ENCODE measurements around the gene COPG2. TPM values are rescaled to one million over a fixed set of nuclear protein-coding genes. Genes with fewer than 3 reads are reported as not detected.
"Not testable (repeated sequence)": the region's sequence is repeated elsewhere in the genome, so short reads cannot be mapped to it uniquely, and the experiment has no call there.

The COPG2 gene
- total RNA-seq, 1 experiment from 2014 or later: 36.0 TPM

- H3K27me3 ChIP-seq (ENCODE audit: low read length); H3K4me3 ChIP-seq (ENCODE audit: low read length); DNase-seq; H3K27ac ChIP-seq (ENCODE audit: low read length); H3K4me1 ChIP-seq (ENCODE audit: low read length); H2AFZ ChIP-seq (ENCODE audit: low read length); H3K36me3 ChIP-seq (ENCODE audit: insufficient read depth, low read length); H3K79me2 ChIP-seq (ENCODE audit: low read length); H4K20me1 ChIP-seq (ENCODE audit: insufficient read depth, low read depth, low read length); H3K9me3 ChIP-seq (ENCODE audit: low read length); H3K9ac ChIP-seq (ENCODE audit: low read length); H3K9me2 ChIP-seq (replicated peaks; ENCODE audit: insufficient read depth, low read length); H3K4me2 ChIP-seq (ENCODE audit: low read depth, low read length, poor library complexity, severe bottlenecking): not testable (repeated sequence)
Observed at GRCh38 chr7:130575110-130575509, 93.4 kb downstream of the COPG2 start.

- not testable (repeated sequence) for H3K9me3 ChIP-seq (ENCODE audit: low read length); H3K4me2 ChIP-seq (ENCODE audit: low read depth, low read length, poor library complexity, severe bottlenecking); H3K4me3 ChIP-seq (ENCODE audit: low read length); H4K20me1 ChIP-seq (ENCODE audit: insufficient read depth, low read depth, low read length); H2AFZ ChIP-seq (ENCODE audit: low read length); H3K4me1 ChIP-seq (ENCODE audit: low read length); H3K9me2 ChIP-seq (replicated peaks; ENCODE audit: insufficient read depth, low read length); H3K9ac ChIP-seq (ENCODE audit: low read length); H3K27ac ChIP-seq (ENCODE audit: low read length); H3K27me3 ChIP-seq (ENCODE audit: low read length); H3K36me3 ChIP-seq (ENCODE audit: insufficient read depth, low read length); DNase-seq; H3K79me2 ChIP-seq (ENCODE audit: low read length)
Observed at GRCh38 chr7:130570144-130570543, 98.4 kb downstream of the COPG2 start.

DNA sequence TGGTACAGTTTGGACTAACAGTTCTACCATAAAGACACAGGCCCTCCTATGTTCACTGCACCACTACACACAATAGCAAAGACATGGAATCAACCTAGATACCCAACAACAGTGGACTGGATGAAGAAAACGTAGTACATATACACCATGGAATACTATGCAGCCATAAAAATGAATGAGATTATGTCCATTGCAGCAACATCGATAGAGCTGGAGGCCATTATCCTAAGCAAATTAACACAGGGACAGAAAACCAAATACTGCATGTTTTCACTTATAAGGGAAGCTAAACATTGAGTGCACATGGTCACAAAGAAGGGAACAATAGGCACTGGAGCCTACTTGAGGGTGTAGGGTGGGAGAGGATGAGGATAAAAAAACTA lies 101.7 kb downstream of the COPG2 start:
- Histone ChIP-seq H3K9me3 (ENCODE audit: low read length) (peaks cover 7% of the 10 kb centered on the region; the same call in 1 of the 2 replicates), H3K4me2 (ENCODE audit: low read depth, low read length, poor library complexity, severe bottlenecking) (no peak overlapping the region), H3K79me2 (ENCODE audit: low read length) (no peaks in the 10 kb centered on the region), H3K36me3 (ENCODE audit: insufficient read depth, low read length) (no peaks in the 10 kb centered on the region; the same call in 1 of the 2 replicates), H3K27ac (ENCODE audit: low read length) (no peak overlapping the region), H3K9me2 (replicated peaks; ENCODE audit: insufficient read depth, low read length) (no peaks in the 10 kb centered on the region), H2AFZ (ENCODE audit: low read length) (no peak overlapping the region), H3K4me1 (ENCODE audit: low read length) (peaks cover 2% of the 10 kb centered on the region; the same call in 1 of the 2 replicates), H3K27me3 (ENCODE audit: low read length) (no peaks in the 10 kb centered on the region), H3K9ac (ENCODE audit: low read length) (no peak overlapping the region), H3K4me3 (ENCODE audit: low read length) (no peak overlapping the region), H4K20me1 (ENCODE audit: insufficient read depth, low read depth, low read length) (no peaks in the 10 kb centered on the region)
- no peak for DNase-seq

- Histone ChIP-seq H3K4me3 (ENCODE audit: low read length) (no peak overlapping the region), H3K36me3 (ENCODE audit: insufficient read depth, low read length) (no peaks in the 10 kb centered on the region; the same call in 1 of the 2 replicates), H3K9me3 (ENCODE audit: low read length) (peaks cover 7% of the 10 kb centered on the region; the same call in 1 of the 2 replicates), H3K4me1 (ENCODE audit: low read length) (peaks cover 2% of the 10 kb centered on the region; the same call in 1 of the 2 replicates), H3K79me2 (ENCODE audit: low read length) (no peaks in the 10 kb centered on the region), H3K27me3 (ENCODE audit: low read length) (no peaks in the 10 kb centered on the region), H3K4me2 (ENCODE audit: low read depth, low read length, poor library complexity, severe bottlenecking) (no peak overlapping the region), H3K9me2 (replicated peaks; ENCODE audit: insufficient read depth, low read length) (no peaks in the 10 kb centered on the region), H3K27ac (ENCODE audit: low read length) (no peak overlapping the region), H2AFZ (ENCODE audit: low read length) (no peak overlapping the region), H4K20me1 (ENCODE audit: insufficient read depth, low read depth, low read length) (no peaks in the 10 kb centered on the region), H3K9ac (ENCODE audit: low read length) (no peak overlapping the region)
- DNase-seq: no peak
Observed at GRCh38 chr7:130566168-130566897, 102.2 kb downstream of the COPG2 start.

DNA sequence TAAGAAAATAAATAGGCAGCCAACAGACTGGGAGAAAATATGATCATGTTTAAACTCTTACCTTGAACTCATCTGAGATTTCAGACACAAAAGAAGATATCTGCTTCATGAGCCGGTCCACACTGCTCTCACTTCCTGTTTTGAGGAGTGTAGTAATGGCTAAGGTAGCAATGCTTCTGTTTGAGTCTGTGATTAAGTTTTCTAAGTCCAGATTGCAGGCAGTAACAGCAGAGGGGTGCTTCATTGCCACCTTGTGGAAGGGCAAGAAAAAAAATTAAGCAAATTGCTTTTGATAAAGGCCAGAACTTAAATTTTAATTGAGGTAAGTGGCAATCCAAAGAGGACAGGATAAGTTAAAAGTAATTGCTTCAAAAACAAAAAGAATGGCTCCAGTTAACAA lies 107.6 kb downstream of the COPG2 start:
- Histone ChIP-seq H3K4me2 (ENCODE audit: low read depth, low read length, poor library complexity, severe bottlenecking) (no peak overlapping the region), H3K79me2 (ENCODE audit: low read length) (no peaks in the 10 kb centered on the region), H3K9ac (ENCODE audit: low read length) (no peak overlapping the region), H3K9me2 (replicated peaks; ENCODE audit: insufficient read depth, low read length) (no peaks in the 10 kb centered on the region), H4K20me1 (ENCODE audit: insufficient read depth, low read depth, low read length) (no peaks in the 10 kb centered on the region), H3K4me3 (ENCODE audit: low read length) (no peak overlapping the region), H3K9me3 (ENCODE audit: low read length) (no peaks in the 10 kb centered on the region), H3K36me3 (ENCODE audit: insufficient read depth, low read length) (peaks cover 6% of the 10 kb centered on the region), H3K27ac (ENCODE audit: low read length) (no peak overlapping the region), H3K4me1 (ENCODE audit: low read length) (peaks cover 2% of the 10 kb centered on the region; the same call in 1 of the 2 replicates), H3K27me3 (ENCODE audit: low read length) (no peaks in the 10 kb centered on the region), H2AFZ (ENCODE audit: low read length) (no peak overlapping the region)
- peak; percentile 86 for DNase-seq

GRCh38 chr7:130559184-130559583 lies 109.4 kb downstream of the COPG2 start:
- Histone ChIP-seq H3K27ac (ENCODE audit: low read length) (no peak overlapping the region), H3K27me3 (ENCODE audit: low read length) (no peaks in the 10 kb centered on the region)

GRCh38 chr7:130554481-130554880 lies 114.1 kb downstream of the COPG2 start:
- Histone ChIP-seq H3K27ac (ENCODE audit: low read length) (no peak overlapping the region), H4K20me1 (ENCODE audit: insufficient read depth, low read depth, low read length) (no peaks in the 10 kb centered on the region), H3K4me1 (ENCODE audit: low read length) (peaks cover 4% of the 10 kb centered on the region; the same call in 1 of the 2 replicates), H3K9ac (ENCODE audit: low read length) (no peak overlapping the region), H3K9me3 (ENCODE audit: low read length) (no peaks in the 10 kb centered on the region), H3K4me2 (ENCODE audit: low read depth, low read length, poor library complexity, severe bottlenecking) (no peak overlapping the region), H3K9me2 (replicated peaks; ENCODE audit: insufficient read depth, low read length) (no peaks in the 10 kb centered on the region), H3K36me3 (ENCODE audit: insufficient read depth, low read length) (no peaks in the 10 kb centered on the region), H3K4me3 (ENCODE audit: low read length) (no peak overlapping the region), H3K27me3 (ENCODE audit: low read length) (no peaks in the 10 kb centered on the region), H2AFZ (ENCODE audit: low read length) (no peak overlapping the region), H3K79me2 (ENCODE audit: low read length) (no peaks in the 10 kb centered on the region)
- DNase-seq: no peak

More at GRCh38 chr7:130559184-130559583, 109.4 kb downstream of the COPG2 start:
- no peaks in the 10 kb centered on the region for H3K79me2 ChIP-seq (ENCODE audit: low read length)
- H3K36me3 ChIP-seq (ENCODE audit: insufficient read depth, low read length): peaks cover 6% of the 10 kb centered on the region
- no peak overlapping the region for H3K4me3 ChIP-seq (ENCODE audit: low read length)
- H3K4me1 ChIP-seq (ENCODE audit: low read length): no peaks in the 10 kb centered on the region
- H2AFZ ChIP-seq (ENCODE audit: low read length): no peak overlapping the region
- no peak for DNase-seq
- H3K9me3 ChIP-seq (ENCODE audit: low read length): no peaks in the 10 kb centered on the region
- no peak overlapping the region for H3K4me2 ChIP-seq (ENCODE audit: low read depth, low read length, poor library complexity, severe bottlenecking)
- no peak overlapping the region for H3K9ac ChIP-seq (ENCODE audit: low read length)
- no peaks in the 10 kb centered on the region for H3K9me2 ChIP-seq (replicated peaks; ENCODE audit: insufficient read depth, low read length)
- H4K20me1 ChIP-seq (ENCODE audit: insufficient read depth, low read depth, low read length): no peaks in the 10 kb centered on the region

DNA sequence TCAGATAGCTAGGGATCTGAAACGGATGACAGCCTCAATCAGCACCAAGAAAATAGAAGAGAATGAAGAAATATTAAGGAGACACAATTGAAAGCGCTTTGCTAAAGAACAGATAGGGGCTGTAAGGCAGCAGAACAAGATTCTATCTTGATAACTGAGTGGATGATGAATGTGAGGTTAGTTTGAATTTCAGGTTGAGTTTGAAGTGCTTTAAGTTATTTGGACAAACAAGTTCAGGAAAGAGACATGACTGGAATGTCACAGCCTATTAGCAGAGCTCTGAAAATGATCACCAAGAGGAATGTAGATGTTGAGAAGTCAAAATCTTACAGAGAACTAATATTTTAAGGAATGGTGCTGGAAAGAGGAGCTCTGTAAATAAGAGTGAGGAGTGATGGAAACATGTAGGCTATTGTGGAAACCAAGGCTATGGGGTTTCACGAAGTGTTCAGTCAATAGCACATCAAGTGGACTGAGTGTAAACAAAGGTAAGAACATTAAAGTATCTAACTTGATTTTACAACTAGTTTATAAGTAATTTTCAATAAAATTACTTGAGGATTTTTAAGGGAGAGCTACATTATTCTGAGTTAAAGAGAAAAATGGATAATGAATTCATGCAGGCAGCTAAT lies 115.0 kb downstream of the COPG2 start:
- no peaks in the 10 kb centered on the region for H3K79me2 ChIP-seq (ENCODE audit: low read length)
- H3K9ac ChIP-seq (ENCODE audit: low read length): no peak overlapping the region
- no peaks in the 10 kb centered on the region for H3K9me3 ChIP-seq (ENCODE audit: low read length)
- peaks cover 4% of the 10 kb centered on the region; the same call in 1 of the 2 replicates for H3K4me1 ChIP-seq (ENCODE audit: low read length)
- no peaks in the 10 kb centered on the region for H3K9me2 ChIP-seq (replicated peaks; ENCODE audit: insufficient read depth, low read length)
- no peaks in the 10 kb centered on the region for H3K36me3 ChIP-seq (ENCODE audit: insufficient read depth, low read length)
- no peak overlapping the region for H2AFZ ChIP-seq (ENCODE audit: low read length)
- H3K27ac ChIP-seq (ENCODE audit: low read length): no peak overlapping the region
- no peaks in the 10 kb centered on the region for H4K20me1 ChIP-seq (ENCODE audit: insufficient read depth, low read depth, low read length)
- H3K4me2 ChIP-seq (ENCODE audit: low read depth, low read length, poor library complexity, severe bottlenecking): no peak overlapping the region
- no peak for DNase-seq
- no peak overlapping the region for H3K4me3 ChIP-seq (ENCODE audit: low read length)
- H3K27me3 ChIP-seq (ENCODE audit: low read length): no peaks in the 10 kb centered on the region
